Limb (tissue), 2 donors: ENCODE measurements around the gene STAP1.

Experiments
- DNase-seq, 2 donors: peaks; one replicate each; pipeline ENCODE4 v3.0.0-alpha.2; 2016; ENCODE audit errors: extremely low spot score in 2 of 2

STAP1 gene

GRCh38 chr4:67555447-67555846, 3.1 kb upstream of the STAP1 start:
- no peak for DNase-seq

DNA sequence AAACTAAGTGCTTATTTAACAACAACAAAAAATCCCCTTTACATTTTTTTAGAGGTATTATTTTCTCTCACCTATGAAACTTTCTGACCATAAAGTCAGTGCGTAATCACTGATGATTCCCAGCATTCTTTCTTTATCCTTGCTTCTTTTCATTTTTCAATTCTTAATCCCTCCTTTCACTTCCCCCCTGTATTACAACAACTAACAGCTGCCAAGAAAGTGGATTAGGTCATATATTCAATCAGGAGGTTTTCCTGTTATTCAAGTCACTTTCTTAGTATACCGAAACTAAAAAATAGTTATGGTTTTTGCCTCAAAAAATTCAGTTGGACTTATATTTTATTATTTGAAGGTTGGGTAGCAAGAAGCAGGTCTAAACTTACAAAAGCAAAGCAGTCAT, 2.1 kb upstream of the STAP1 start:
- no peak for DNase-seq

DNA sequence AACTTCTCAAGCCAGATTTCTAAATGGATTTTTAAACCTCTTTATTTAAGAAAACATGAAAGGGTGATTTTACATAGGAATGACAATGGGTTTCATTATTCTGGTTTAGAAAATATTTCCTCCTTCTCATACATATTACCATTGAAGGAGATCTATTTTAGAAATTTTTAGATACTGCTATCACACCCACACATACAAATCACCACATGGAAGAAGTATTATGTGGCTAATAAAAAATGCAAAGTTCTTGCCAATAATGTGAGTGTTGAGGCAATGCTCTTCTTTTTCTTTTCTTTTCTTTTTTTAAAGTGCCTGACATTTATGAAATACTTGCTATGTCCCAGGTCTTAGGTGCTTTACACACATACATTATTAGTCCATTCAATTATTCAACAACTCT, 6.8 kb downstream of the STAP1 start:
- DNase-seq, result no peak

DNA sequence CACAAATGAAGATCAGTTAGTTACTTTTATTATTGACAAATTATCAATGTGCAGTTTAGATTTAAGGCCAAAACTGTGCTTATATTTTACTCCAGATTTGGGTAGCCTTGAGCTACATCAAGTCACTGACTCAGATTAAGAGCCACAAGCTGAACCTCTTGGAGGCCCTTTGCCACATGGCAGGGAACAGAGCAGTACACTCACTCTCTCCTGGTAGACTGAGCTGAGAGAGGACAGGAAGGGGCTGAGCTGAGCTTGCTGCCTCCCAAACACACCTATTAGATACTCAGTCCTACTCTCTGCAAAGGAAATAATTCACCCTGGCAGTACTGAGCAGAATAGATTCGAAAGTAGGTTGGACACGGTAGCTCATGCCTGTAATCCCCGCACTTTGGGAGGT, 7.8 kb downstream of the STAP1 start:
- no peak for DNase-seq

GRCh38 chr4:67568820-67569219, 10.3 kb downstream of the STAP1 start:
- DNase-seq, result no peak

- DNase-seq, result no peak
Observed at GRCh38 chr4:67570537-67570936, 12.0 kb downstream of the STAP1 start.

GRCh38 chr4:67571975-67572374, 13.4 kb downstream of the STAP1 start:
- DNase-seq, result no peak

- DNase-seq, result no peak
Observed at GRCh38 chr4:67573193-67573592, 14.7 kb downstream of the STAP1 start.

- DNase-seq, result no peak
Observed at GRCh38 chr4:67575232-67576058, 16.9 kb downstream of the STAP1 start.

GRCh38 chr4:67576059-67576466, 17.5 kb downstream of the STAP1 start:
- DNase-seq, result no peak

DNA sequence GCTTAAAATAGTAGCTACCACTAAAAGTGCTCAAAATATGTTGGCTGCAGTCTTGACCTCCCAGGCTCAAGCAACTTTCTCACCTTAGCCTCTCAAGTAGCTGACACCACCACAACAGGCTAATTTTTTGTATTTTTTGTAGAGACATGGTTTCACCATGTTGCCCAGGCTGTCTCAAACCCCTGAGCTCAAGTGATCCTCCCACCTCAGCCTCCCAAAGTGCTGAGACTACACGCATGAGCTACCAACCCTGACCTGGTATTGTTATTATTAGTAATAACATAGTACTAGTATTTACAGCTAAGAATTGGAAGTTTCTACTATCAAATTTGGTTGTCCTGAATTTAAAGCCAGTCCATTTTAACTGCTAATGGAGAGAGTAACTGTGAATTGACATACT, 18.0 kb downstream of the STAP1 start:
- no peak for DNase-seq

DNA sequence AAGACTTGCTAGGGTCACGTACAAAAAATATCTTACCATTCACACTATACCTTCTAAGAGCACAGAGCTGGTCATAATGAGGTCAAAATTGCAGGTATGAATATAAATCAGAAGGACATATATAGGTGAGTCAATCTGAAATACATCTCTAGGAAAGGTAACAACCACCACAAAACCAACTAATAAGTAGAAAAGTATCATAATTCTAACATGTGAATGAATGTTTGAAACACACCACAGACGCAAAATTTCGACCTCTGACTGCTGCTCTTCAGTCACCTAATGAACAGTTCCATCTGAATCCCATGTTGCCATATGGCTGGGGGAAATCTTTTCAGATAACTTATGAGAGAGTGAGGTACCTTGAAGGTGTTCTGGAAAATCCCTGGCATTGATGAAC, 22.1 kb downstream of the STAP1 start:
- DNase-seq, result no peak

DNA sequence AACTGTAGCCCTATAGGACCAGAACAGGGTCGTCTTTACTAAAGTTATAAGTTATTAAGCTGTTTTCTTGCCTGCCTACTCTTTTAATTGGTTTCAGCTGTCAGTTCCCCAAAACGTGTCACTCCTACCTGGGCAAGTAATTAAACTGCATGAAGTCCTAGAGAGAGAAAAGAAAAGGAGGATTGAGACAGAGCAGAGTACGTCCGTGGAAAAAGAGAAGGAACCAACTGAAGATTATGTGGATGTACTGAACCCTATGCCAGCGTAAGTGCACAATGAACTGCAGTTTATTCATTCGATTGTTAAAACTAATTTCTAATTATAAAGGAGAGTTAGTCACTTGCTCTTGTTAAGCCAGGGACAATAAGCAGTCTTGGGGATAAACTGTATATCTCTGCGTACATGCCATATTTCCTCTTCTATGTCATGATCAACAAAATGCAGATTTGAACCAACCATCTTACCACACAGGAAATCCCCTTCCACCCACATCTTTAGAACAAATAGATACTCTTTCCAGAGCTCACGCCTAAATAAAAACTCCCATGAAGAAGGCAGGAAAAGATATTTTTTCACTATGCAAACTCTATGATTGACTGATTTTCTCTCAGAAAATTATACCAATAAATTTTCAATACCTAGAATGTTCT, 22.8 kb downstream of the STAP1 start:
- DNase-seq, result no peak

DNA sequence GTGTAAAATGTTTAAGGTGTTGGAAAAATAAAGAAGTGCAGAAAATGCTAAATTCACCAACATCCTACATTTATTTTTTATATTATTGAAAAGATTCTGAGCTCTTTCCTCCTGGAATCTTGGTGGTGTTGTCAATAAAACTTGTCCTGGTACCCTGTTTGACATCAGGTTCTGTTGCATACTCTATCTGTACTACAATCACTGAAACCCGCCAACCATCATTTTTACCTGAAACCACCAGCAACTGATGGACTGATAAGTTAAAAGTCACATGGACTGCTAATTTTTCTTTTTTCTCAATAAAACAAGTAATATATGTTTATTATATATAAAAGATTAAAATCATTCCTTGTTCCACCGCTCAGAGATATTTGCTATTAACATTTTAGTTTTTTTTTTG, 23.4 kb downstream of the STAP1 start:
- DNase-seq, result no peak

DNA sequence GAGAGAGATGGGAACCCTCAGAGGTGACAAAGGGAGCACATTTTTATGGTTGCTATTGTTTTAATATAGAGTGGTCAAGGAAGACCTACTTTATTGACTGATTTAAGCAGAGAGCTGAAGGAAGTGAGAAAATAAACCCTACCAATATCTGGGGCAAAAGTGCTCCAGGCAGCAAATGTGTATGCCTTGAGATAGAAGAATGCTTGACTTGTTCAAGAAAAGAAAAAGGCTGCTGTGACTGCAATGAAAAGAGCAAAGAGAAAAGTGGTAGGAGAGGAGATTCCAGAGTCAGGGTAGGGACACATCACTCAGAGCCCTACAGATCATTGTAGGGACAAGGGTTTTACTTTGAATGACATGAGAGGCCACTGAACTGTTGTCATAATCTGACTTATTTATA, 26.0 kb downstream of the STAP1 start:
- DNase-seq, result no peak

GRCh38 chr4:67587156-67587555, 28.6 kb downstream of the STAP1 start:
- DNase-seq, result no peak

DNA sequence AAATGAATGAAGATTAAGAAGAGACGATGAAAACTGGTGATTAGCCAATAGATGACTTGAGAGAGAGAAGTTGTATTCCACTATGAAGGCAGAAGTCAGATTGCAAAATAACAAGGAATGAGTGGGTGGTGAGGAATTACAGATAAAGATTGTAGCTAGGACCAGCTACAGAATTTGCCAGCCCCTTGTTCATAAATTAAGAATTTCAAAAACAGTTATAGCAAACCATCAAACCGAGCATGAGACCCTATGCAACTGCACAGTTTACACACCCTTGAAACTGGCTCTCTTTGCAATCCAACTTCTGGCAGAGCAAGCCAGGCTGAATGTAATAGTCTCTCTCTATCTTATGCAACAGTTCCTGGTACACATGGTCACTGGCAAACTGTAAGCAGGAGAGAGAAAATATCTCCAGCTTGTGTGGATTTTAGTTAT, 35.2 kb downstream of the STAP1 start:
- DNase-seq, result no peak

GRCh38 chr4:67603310-67604028, 44.9 kb downstream of the STAP1 start:
- DNase-seq, result no peak

DNA sequence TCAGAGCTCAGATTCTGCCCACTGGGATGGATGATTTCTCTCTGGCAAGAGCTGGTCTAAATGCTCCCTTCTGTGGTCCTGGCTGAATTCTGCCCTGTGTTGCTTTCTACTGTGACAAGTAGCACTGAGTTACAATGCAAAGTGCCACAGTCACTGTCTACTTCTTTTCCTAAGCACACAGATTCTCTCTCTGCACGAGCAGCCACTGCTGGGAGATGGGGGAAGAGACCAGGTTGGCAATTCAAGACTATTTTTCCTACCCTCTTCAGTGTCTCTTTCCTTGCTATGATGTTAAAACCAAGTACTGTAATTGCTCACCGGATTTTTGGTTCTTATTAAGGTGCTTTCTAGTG, 45.5 kb downstream of the STAP1 start:
- no peak for DNase-seq

DNA sequence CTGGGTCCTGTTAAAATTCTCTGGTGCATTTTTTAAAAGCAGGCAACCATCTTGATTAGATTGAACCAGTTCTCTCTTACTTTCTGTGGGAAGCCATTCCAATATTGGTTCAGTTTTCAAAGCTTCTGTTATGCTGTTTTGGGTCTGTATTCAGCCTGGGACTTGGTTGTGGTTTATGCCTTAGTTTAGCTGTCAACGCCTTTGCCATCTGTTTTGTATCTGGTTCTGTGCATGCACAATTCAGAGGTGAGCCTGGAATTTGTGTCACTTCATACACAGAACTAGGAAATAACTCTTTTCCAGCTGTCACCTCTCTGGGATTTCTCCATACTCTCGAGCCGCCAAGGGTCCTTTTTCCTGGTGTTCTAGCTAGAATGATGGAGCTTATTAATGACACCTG, 46.2 kb downstream of the STAP1 start:
- DNase-seq, result no peak

- DNase-seq, result no peak
Observed at GRCh38 chr4:67608027-67608426, 49.5 kb downstream of the STAP1 start.

DNA sequence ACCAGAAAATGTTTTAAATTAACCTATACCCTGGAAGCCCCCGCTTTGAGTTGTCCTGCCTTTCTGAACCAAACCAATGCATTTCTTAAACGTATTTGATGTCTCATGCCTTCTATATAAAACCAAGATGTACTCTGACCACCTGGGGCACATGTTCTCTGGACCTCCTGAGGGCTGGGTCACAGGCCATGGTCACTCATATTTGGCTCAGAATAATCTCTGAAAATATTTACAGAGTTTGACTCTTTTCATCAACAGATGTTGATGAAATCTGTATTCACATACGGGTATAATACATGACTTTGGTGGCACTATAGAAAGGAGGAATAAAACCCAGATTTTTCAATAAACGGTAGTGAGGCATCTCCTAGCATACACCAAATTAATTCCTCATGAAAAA, 55.7 kb downstream of the STAP1 start:
- DNase-seq, result no peak

- DNase-seq, result no peak
Observed at GRCh38 chr4:67615119-67615518, 56.6 kb downstream of the STAP1 start.
